ENCODE data around the gene TMEM255A.
A peak's percentile ranks its signal among the peaks of the same experiment; 100 is the strongest.

TMEM255A gene

DNA sequence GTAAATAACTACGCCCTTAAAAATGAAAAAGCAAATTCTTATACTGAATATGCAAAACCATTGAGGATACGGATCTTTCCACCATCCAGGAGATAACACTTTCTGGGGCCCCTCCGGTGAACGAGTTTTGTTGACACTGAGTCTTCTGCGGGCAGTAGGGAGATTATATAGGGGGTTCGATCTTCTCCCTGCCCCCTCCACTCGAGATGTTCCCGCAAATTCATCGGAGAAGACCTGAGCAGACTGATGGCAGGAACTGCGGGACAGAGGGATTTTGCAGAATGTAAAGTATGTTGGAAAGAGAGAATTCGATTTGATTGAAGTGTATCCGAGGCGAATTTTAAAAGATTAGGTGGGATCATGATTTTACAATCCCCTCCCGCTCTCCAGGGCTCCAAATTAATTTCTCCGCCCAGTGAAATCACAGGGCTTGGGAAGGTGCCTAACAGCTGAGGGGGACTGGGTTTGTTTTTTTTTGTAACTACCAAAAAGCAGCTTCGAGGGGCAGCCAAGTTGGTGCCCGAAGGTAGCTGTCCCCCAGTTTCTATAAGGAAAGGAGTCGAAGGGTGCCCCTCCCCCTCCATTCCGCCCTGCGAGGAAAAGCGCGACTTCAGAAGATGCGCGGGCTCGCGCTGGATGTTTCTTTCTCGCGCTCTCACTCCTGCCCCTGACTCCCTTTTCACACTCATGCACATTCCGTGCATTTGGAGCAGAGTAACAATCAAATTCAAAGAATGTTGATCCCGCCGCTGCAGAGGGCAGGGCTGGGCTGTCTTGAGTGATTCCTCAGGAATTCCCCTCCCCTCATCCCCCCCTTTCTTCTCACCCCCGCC is 1.2 kb downstream of the TMEM255A start:
- H3K4me3 ChIP-seq (ENCODE audit: low read length), result peak overlapping the region; percentile 52
- no peak for DNase-seq (ENCODE audit: low read depth, low spot score)

- DNase-seq (ENCODE audit: low read depth, low spot score), result peak; percentile 76
- peak overlapping the region; percentile 52 for H3K4me3 ChIP-seq (ENCODE audit: low read length)
Measured at GRCh38 chrX:120308959-120309872, 2.0 kb downstream of the TMEM255A start.

- H3K4me3 ChIP-seq (ENCODE audit: low read length), result no peak overlapping the region
- no peak for DNase-seq (ENCODE audit: low read depth, low spot score)
Measured at GRCh38 chrX:120308558-120308957, 2.7 kb downstream of the TMEM255A start.

GRCh38 chrX:120306630-120307029 is 4.6 kb downstream of the TMEM255A start:
- no peak for DNase-seq (ENCODE audit: low read depth, low spot score)
- H3K4me3 ChIP-seq (ENCODE audit: low read length), result no peak overlapping the region

- no peak for DNase-seq (ENCODE audit: low read depth, low spot score)
- no peak overlapping the region for H3K4me3 ChIP-seq (ENCODE audit: low read length)
Measured at GRCh38 chrX:120305531-120306141, 5.6 kb downstream of the TMEM255A start.

- DNase-seq (ENCODE audit: low read depth, low spot score), result no peak
- no peak overlapping the region for H3K4me3 ChIP-seq (ENCODE audit: low read length)
Measured at GRCh38 chrX:120304256-120304655, 7.0 kb downstream of the TMEM255A start.

GRCh38 chrX:120302434-120302833 is 8.8 kb downstream of the TMEM255A start:
- DNase-seq (ENCODE audit: low read depth, low spot score), result peak; percentile 37
- no peak overlapping the region for H3K4me3 ChIP-seq (ENCODE audit: low read length)

DNA sequence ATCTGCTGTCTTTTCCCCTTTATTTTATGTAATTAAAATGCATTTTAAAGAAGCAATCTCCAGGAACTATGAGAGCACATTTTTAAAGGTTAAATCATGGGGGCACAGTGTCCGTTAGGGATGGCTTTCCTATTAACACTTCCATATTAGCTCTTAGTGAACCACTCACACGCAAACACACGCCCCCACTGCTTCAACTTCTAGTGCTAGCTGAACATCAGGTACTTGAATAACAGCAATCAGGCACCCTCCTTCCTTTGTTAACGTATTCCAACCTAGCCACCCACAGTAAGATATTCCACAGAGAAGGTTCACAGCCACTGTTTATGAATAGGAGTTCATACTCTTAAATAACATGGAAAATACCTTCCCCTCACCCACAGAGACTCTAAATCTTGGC is 9.3 kb downstream of the TMEM255A start:
- no peak overlapping the region for H3K4me3 ChIP-seq (ENCODE audit: low read length)
- DNase-seq (ENCODE audit: low read depth, low spot score), result no peak

- H3K4me3 ChIP-seq (ENCODE audit: low read length), result no peak overlapping the region
- DNase-seq (ENCODE audit: low read depth, low spot score), result no peak
Measured at GRCh38 chrX:120301497-120301896, 9.8 kb downstream of the TMEM255A start.

- no peak for DNase-seq (ENCODE audit: low read depth, low spot score)
- no peak overlapping the region for H3K4me3 ChIP-seq (ENCODE audit: low read length)
Measured at GRCh38 chrX:120299928-120300327, 11.3 kb downstream of the TMEM255A start.

GRCh38 chrX:120297923-120298322 is 13.3 kb downstream of the TMEM255A start:
- no peak overlapping the region for H3K4me3 ChIP-seq (ENCODE audit: low read length)
- DNase-seq (ENCODE audit: low read depth, low spot score), result no peak

DNA sequence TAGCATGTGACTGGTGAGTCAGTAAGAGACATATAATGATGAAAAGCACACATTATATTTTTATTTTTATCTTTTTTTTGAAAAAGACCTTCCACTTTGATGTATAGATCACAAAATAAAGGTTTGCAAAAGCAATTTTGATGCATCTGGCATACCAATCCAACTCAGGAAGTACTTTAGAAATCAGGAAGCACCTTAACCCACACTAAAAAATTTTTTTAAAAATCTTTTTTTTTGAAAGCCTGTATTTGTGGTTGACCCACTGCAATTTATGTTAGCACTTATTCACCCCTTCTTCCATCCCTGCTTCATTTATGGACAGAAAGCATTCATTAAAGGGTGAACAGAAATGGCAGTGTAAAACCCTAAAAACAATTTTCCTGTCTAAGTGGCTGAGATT is 16.6 kb downstream of the TMEM255A start:
- peak; percentile 43 for DNase-seq (ENCODE audit: low read depth, low spot score)
- H3K4me3 ChIP-seq (ENCODE audit: low read length), result no peak overlapping the region

GRCh38 chrX:120293015-120293414 is 18.2 kb downstream of the TMEM255A start:
- no peak for DNase-seq (ENCODE audit: low read depth, low spot score)
- H3K4me3 ChIP-seq (ENCODE audit: low read length), result no peak overlapping the region

DNA sequence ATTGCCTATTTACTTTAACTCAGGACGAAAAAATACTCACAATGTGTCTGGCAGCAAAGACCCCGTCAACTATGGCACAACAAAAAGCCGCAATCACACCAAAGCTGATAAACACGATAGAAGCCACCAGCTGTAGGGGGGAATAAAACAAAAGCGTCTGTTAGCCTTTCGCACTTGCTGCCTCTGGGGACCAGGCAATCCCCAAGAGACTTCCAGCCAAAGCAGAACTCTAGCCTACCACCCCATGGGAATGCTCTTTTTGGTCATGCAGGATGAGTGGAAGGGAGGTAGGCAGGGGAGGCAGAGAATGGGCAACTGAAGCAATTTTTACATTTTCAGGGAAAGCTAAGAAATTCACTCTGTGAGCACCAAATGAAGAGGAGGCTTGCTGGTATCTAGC is 20.1 kb downstream of the TMEM255A start:
- no peak for DNase-seq (ENCODE audit: low read depth, low spot score)
- no peak overlapping the region for H3K4me3 ChIP-seq (ENCODE audit: low read length)

- DNase-seq (ENCODE audit: low read depth, low spot score), result no peak
- no peak overlapping the region for H3K4me3 ChIP-seq (ENCODE audit: low read length)
Measured at GRCh38 chrX:120290107-120290506, 21.2 kb downstream of the TMEM255A start.

DNA sequence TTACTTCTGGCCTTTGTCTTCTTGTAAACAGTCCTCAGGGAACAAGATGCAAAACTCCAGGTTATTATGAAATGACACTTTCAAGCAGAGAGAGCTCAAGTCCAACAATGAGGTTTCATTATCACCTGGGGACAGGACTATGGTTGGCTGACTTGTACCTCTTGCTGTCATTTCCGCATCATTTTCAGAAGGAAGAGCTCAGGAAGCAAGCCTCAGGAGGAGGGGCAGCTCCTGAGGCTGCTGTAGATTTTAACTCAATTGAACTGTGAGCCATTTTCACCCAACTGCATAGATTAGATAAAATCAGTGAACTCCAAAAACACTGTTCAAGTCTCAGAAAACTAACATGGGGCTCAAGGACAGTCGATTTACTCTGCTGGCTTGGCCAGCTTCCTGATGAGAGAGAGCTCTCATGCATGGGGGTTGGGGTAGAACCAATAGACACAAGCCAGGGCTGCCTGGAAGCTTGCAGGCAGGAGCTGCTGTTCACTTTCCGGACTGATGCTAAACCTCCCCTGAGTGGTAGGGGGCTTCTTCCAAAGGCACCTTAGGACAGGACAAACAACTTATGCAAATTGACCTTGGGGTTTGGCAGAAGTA is 23.6 kb downstream of the TMEM255A start:
- no peak for DNase-seq (ENCODE audit: low read depth, low spot score)
- H3K4me3 ChIP-seq (ENCODE audit: low read length), result no peak overlapping the region

GRCh38 chrX:120286733-120287512 is 24.3 kb downstream of the TMEM255A start:
- DNase-seq (ENCODE audit: low read depth, low spot score), result no peak
- no peak overlapping the region for H3K4me3 ChIP-seq (ENCODE audit: low read length)

- no peak for DNase-seq (ENCODE audit: low read depth, low spot score)
- no peak overlapping the region for H3K4me3 ChIP-seq (ENCODE audit: low read length)
Measured at GRCh38 chrX:120282697-120283096, 28.6 kb downstream of the TMEM255A start.

- no peak for DNase-seq (ENCODE audit: low read depth, low spot score)
- no peak overlapping the region for H3K4me3 ChIP-seq (ENCODE audit: low read length)
Measured at GRCh38 chrX:120281761-120282160, 29.5 kb downstream of the TMEM255A start.
